Panc1 (cell line): Measurements from ENCODE around the gene RABGAP1L. TPM values are rescaled to one million over a fixed set of nuclear protein-coding genes. Genes with fewer than 3 reads are reported as not detected.

Experiments
- ATAC-seq: fragments of 200-7000 bp; cut with Tn5 transposase; 2 replicates; pipeline ENCODE4 v1.9.1; 2020; ENCODE audit warnings: mild to moderate bottlenecking, moderate library complexity
- BruUV-seq: library from RNA; stranded (reverse); fragments of 400-500 nt; replicated peaks from 2 replicates; lab custom pipeline; 2021; lab: Mats Ljungman, UMichigan
- CTCF ChIA-PET: fragments of 300-600 bp; sonication (Branson Sonifier 250); formaldehyde crosslinking; loops from one replicate; lab custom pipeline; 2022; ENCODE audit warnings: antibody characterized with exemption; lab: Charles Lee
- POLR2A ChIA-PET: fragments of 300-600 bp; sonication (Branson Sonifier 250); formaldehyde crosslinking; loops from one replicate; lab custom pipeline; 2022; ENCODE audit warnings: antibody characterized with exemption; lab: Charles Lee
- DNase-seq: peaks from one replicate; pipeline ENCODE4 v3.0.0-alpha.2; 2010; ENCODE audit warnings: low read depth, low spot score
- H3K27ac ChIP-seq: 2 replicates; pipeline ENCODE4 v1.5.1; 2011; ENCODE audit warnings: mild to moderate bottlenecking, low read length, inconsistent platforms
- H3K27me3 ChIP-seq: fragments of 200-500 bp; sonication (Bioruptor generic); 2 replicates; pipeline ENCODE4 v1.6.0; 2014; ENCODE audit warnings: low read length, inconsistent platforms; ENCODE audit not compliant: control insufficient read depth, insufficient read depth
- H3K36me3 ChIP-seq: fragments of 200-500 bp; sonication (Bioruptor generic); 2 replicates; pipeline ENCODE4 v1.5.1; 2014; ENCODE audit warnings: inconsistent platforms, mild to moderate bottlenecking, low read length, moderate library complexity; ENCODE audit not compliant: control insufficient read depth, insufficient read depth
- H3K4me1 ChIP-seq: 2 replicates; pipeline ENCODE4 v1.5.1; 2011; ENCODE audit warnings: inconsistent platforms, mild to moderate bottlenecking, low read length, moderate library complexity; ENCODE audit not compliant: control insufficient read depth, insufficient read depth
- H3K4me3 ChIP-seq, 2 experiments: 2 replicates each; pipeline ENCODE4 v1.5.1; 2011 to 2012; ENCODE audit warnings: low read depth in 2 of 2, low read length in 2 of 2, mild to moderate bottlenecking in 2 of 2, inconsistent platforms in 1 of 2, moderate library complexity in 1 of 2
- H3K9me3 ChIP-seq: fragments of 200-500 bp; sonication (Bioruptor generic); 2 replicates; pipeline ENCODE4 v1.5.1; 2014; ENCODE audit warnings: low read depth, mild to moderate bottlenecking, inconsistent platforms, low read length, moderate library complexity; ENCODE audit not compliant: control insufficient read depth, insufficient read depth
- CTCF ChIP-seq: fragments of 450-650 bp; IDR thresholded peaks from 2 replicates; pipeline ENCODE4 v1.5.1; 2017; ENCODE audit warnings: mild to moderate bottlenecking
- POLR2AphosphoS5 ChIP-seq: IDR thresholded peaks from 2 replicates; pipeline ENCODE4 v1.6.1; 2012; ENCODE audit warnings: mild to moderate bottlenecking, low read depth, low read length, moderate library complexity
- SIN3A ChIP-seq: IDR thresholded peaks from 2 replicates; pipeline ENCODE4 v1.6.1; 2012; ENCODE audit warnings: low read depth, mild to moderate bottlenecking, low read length, moderate library complexity, borderline replicate concordance; ENCODE audit not compliant: insufficient read depth
- TCF7L2 ChIP-seq: IDR thresholded peaks from 2 replicates; pipeline ENCODE4 v1.6.1; 2011; ENCODE audit warnings: mild to moderate bottlenecking, low read depth, low read length, inconsistent platforms
- in situ Hi-C: cut with HindIII; loops from 2 replicates; pipeline ENCODE4 v1.10.0; 2016; ENCODE audit warnings: low sequenced_read_pairs, low pct_unique_long_range_greater_than_20kb
- intact Hi-C: fragments of 100-400 bp; cut with micrococcal nuclease; formaldehyde crosslinking; loops from one replicate; pipeline ENCODE4 v1.10.0; 2022; ENCODE audit not compliant: unreplicated experiment
- total RNA-seq: library from RNA; stranded (reverse); gene quantifications from one replicate; pipeline ENCODE4 v1.2.1, GENCODE V29; 2021; ENCODE audit not compliant: unreplicated experiment
- TF ChIP-seq, protein P1 (sequence below), 2 experiments: IDR thresholded peaks; 2 replicates each; pipeline ENCODE4 v1.6.1; 2011 to 2012; ENCODE audit warnings: low read depth in 2 of 2, control low read depth in 1 of 2, low read length in 1 of 2, mild to moderate bottlenecking in 1 of 2, moderate library complexity in 1 of 2; ENCODE audit not compliant: insufficient read depth in 1 of 2

The RABGAP1L gene
- total RNA-seq, 1 experiment from 2014 or later: 37.0 TPM

GRCh38 chr1:174654560-174654959, 495.2 kb downstream of the RABGAP1L start:
- Histone ChIP-seq H3K27ac (no peak overlapping the region), H3K36me3 (no peaks in the 10 kb centered on the region), H3K4me1 (no peaks in the 10 kb centered on the region), H3K27me3 (no peaks in the 10 kb centered on the region), H3K4me3 (no peak overlapping the region), H3K9me3 (no peaks in the 10 kb centered on the region)
- no peak for DNase-seq
- in situ Hi-C loops (no loop called here), intact Hi-C loops (no loop called here)
- TF ChIP-seq SIN3A (no peak), CTCF (no peak), POLR2AphosphoS5 (no peak), TCF7L2 (no peak)
- TF ChIP-seq, protein P1, sequence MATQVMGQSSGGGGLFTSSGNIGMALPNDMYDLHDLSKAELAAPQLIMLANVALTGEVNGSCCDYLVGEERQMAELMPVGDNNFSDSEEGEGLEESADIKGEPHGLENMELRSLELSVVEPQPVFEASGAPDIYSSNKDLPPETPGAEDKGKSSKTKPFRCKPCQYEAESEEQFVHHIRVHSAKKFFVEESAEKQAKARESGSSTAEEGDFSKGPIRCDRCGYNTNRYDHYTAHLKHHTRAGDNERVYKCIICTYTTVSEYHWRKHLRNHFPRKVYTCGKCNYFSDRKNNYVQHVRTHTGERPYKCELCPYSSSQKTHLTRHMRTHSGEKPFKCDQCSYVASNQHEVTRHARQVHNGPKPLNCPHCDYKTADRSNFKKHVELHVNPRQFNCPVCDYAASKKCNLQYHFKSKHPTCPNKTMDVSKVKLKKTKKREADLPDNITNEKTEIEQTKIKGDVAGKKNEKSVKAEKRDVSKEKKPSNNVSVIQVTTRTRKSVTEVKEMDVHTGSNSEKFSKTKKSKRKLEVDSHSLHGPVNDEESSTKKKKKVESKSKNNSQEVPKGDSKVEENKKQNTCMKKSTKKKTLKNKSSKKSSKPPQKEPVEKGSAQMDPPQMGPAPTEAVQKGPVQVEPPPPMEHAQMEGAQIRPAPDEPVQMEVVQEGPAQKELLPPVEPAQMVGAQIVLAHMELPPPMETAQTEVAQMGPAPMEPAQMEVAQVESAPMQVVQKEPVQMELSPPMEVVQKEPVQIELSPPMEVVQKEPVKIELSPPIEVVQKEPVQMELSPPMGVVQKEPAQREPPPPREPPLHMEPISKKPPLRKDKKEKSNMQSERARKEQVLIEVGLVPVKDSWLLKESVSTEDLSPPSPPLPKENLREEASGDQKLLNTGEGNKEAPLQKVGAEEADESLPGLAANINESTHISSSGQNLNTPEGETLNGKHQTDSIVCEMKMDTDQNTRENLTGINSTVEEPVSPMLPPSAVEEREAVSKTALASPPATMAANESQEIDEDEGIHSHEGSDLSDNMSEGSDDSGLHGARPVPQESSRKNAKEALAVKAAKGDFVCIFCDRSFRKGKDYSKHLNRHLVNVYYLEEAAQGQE (IDR thresholded peaks at IDR 0.05; ENCODE audit: insufficient read depth in 1 of 2, low read depth in 2 of 2, low read length in 1 of 2): no peak
- BruUV-seq: no TSS peak
- POLR2A ChIA-PET: no interaction called here
- no peak for ATAC-seq
- CTCF ChIA-PET: no interaction called here

DNA sequence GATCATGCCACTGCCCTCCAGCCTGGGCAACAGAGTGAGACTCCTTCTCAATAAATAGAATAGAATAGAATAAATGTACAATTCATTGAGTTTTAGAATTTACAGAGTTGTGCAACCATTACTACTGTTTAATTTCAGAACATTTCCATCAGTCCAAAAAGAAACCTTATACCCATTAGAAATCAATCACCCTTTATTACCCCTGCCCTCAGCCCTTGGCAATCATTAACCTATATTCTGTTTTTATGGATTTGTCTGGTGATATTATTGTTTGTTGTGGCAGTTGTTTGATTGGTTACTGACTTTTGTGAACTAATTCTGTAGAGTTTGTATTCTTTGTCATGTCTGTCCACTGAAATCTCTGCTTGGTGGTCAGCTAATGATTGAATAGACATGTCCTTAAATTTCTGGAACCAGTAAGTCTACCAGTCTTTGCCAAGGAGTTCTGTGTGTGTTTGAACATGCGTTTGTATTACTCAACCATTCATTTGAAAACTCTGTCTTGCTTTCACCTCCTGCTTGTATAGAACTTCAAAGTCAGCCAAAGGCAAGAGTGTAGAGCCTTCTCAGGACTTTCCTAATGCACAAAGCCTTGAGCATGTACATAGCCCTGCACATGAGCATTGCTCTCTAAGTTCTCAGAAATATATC, 497.2 kb downstream of the RABGAP1L start:
- in situ Hi-C loops: no loop called here
- ATAC-seq: no peak
- CTCF ChIA-PET: no interaction called here
- Histone ChIP-seq H3K27ac (no peak overlapping the region), H3K9me3 (no peaks in the 10 kb centered on the region), H3K4me3 (no peak overlapping the region), H3K36me3 (no peaks in the 10 kb centered on the region), H3K27me3 (no peaks in the 10 kb centered on the region), H3K4me1 (no peaks in the 10 kb centered on the region)
- POLR2A ChIA-PET: no interaction called here
- TF ChIP-seq SIN3A: no peak
- TF ChIP-seq TCF7L2: no peak
- TF ChIP-seq, protein P1 (IDR thresholded peaks at IDR 0.05; ENCODE audit: insufficient read depth in 1 of 2, low read depth in 2 of 2, low read length in 1 of 2): no peak
- TF ChIP-seq CTCF: no peak
- no peak for TF ChIP-seq POLR2AphosphoS5
- intact Hi-C loops: no loop called here
- BruUV-seq: no TSS peak
- no peak for DNase-seq
